ENCODE results near the gene EIF2AK3. TPM values are rescaled to one million over a fixed set of nuclear protein-coding genes. Genes with fewer than 3 reads are reported as not detected.

The EIF2AK3 gene
- total RNA-seq, 2 donors from 2014 or later, result 34.9 to 38.3 TPM

DNA sequence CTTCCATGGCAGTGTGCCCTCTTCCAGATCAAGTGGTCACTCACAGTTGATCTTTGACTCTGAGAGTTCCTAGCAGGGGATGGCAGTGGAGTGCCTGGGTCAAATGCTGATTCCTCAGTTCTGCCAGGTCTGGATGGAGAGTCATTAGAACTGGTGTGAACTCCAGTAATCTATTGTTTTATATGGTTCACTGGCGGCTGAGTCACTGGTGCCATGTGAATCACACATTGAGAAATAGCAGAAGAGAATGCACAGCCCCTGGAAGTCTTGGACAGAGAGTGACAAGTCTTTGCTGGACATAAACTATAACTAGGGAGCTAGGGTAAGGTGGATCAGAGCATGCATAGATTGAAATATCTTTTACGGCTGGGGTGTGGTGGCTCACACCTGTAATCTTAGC is 86.9 kb downstream of the EIF2AK3 start:
- Mint-ChIP-seq H3K36me3 (ENCODE audit: low read depth) (peaks cover 5% of the 10 kb centered on the region), H3K27me3 (peaks cover 34% of the 10 kb centered on the region), H3K4me1 (peaks cover 2% of the 10 kb centered on the region), H3K4me3 (no peak overlapping the region), H3K27ac (no peak overlapping the region)
- DNase-seq, result no peak
- ATAC-seq, result no peak
- H3K9me3 ChIP-seq (ENCODE audit: control insufficient read depth, low read length, poor library complexity, severe bottlenecking), result no peaks in the 10 kb centered on the region

DNA sequence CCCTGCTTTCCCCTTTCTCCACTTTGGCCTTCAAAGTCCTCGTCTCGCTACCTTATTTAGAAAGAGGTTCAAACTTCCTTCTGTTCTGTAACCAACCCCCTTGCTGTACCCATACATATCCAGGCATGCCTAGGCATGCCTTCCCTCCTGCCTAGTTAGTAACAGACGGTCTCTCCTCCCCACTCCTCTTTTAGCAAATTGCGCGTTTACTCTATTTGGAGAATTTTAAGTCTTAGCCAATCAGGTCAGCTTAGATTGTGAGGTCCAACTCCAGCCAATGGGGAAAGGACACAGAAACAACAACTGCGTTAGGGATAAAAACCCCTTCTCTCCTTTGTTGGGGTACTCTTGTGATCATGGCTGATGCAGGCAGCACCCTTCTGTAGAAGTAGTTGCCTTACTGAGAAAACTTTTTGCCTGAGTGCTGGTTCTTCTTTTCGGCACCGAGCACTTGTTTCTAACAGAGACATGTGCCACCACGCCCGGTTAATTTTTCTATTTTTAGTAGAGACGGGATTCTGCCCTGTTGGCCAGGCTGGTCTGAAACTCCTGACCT is 88.8 kb downstream of the EIF2AK3 start:
- Mint-ChIP-seq H3K36me3 (ENCODE audit: low read depth) (peaks cover 5% of the 10 kb centered on the region), H3K4me3 (no peak overlapping the region), H3K4me1 (peaks cover 2% of the 10 kb centered on the region), H3K27me3 (peaks cover 31% of the 10 kb centered on the region), H3K27ac (no peak overlapping the region)
- ATAC-seq (no peak), DNase-seq (no peak)
- no peaks in the 10 kb centered on the region for H3K9me3 ChIP-seq (ENCODE audit: control insufficient read depth, low read length, poor library complexity, severe bottlenecking)

DNA sequence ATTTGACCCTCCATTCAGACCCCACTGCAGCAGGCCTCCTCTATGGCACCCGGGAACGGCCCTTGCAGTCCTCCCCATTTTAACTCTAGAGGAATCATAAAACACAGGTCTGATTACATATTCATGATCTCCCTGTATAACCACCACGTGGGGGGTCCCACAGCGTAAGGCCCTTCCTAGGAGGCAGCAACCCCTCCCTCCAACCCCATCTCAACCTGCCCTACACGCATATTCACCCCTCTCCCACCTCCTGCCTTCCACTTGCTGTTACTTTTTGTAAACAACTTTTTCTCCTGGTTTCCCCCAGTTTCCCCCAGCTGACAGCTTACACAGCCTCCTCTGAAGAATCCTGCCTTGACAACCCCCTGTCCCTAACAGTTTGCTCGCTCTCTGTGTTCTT is 89.6 kb downstream of the EIF2AK3 start:
- H3K27me3 Mint-ChIP-seq, result peaks cover 27% of the 10 kb centered on the region
- H3K36me3 Mint-ChIP-seq (ENCODE audit: low read depth), result peaks cover 5% of the 10 kb centered on the region
- no peak for ATAC-seq
- no peak overlapping the region for H3K4me3 Mint-ChIP-seq
- no peaks in the 10 kb centered on the region for H3K9me3 ChIP-seq (ENCODE audit: control insufficient read depth, low read length, poor library complexity, severe bottlenecking)
- DNase-seq, result no peak
- H3K4me1 Mint-ChIP-seq, result peaks cover 2% of the 10 kb centered on the region
- no peak overlapping the region for H3K27ac Mint-ChIP-seq

DNA sequence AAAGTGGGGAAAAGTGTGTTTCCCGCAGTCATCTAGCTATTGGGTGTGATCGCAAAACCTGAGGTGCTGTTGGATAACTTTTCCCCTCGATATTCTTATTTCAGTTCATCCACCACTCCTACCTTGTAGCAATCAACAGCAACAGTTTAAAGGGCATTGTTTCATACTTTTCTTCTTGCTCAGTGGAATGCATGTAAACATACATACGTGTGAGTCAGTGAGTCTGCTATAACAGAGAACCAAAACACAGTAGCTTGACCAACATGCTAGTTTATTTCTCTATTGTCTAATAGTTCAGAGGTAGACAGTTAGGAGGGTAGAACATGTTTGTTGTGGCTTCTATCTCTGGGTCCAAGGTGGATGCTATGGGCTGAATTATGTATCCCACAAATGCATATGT is 97.2 kb downstream of the EIF2AK3 start:
- Mint-ChIP-seq H3K4me1 (no peaks in the 10 kb centered on the region), H3K27ac (no peak overlapping the region), H3K27me3 (peaks cover 5% of the 10 kb centered on the region), H3K4me3 (no peak overlapping the region), H3K36me3 (ENCODE audit: low read depth) (no peaks in the 10 kb centered on the region)
- no peak for ATAC-seq
- no peaks in the 10 kb centered on the region for H3K9me3 ChIP-seq (ENCODE audit: control insufficient read depth, low read length, poor library complexity, severe bottlenecking)
- DNase-seq, result no peak

DNA sequence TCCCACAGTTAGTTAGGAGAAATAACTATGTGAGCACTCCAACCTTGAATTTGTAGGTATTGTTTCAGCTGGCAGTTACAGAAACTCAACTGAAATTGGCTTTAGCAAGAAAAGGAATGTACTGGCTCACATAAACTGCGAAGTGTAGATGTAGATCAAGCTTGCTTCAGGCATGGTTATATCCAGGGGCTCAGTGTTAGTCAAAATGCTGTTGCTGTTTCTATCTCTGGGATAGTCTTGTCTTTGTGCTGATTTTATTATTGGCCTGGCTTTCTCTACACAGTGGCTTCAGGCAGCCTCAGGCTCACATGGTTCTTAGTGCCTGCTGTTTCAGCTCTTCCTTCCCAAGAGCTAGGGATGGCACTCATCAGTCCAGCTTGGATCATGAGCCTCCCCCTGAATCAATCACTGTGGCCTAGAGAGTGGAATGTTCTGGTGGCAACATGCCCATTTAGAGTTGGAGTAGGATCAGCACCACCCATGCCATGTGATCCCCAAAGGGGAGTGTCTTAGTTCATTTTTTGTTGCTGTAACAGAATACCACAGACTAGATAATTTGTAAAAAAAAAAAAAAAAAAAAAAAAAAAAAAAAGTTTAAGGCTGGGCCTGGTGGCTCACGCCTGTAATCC is 105.7 kb downstream of the EIF2AK3 start:
- no peaks in the 10 kb centered on the region for H3K9me3 ChIP-seq (ENCODE audit: control insufficient read depth, low read length, poor library complexity, severe bottlenecking)
- Mint-ChIP-seq H3K36me3 (ENCODE audit: low read depth) (peaks cover 2% of the 10 kb centered on the region), H3K4me3 (no peak overlapping the region), H3K4me1 (no peaks in the 10 kb centered on the region), H3K27me3 (peaks cover 41% of the 10 kb centered on the region), H3K27ac (no peak overlapping the region)
- ATAC-seq (no peak), DNase-seq (no peak)

DNA sequence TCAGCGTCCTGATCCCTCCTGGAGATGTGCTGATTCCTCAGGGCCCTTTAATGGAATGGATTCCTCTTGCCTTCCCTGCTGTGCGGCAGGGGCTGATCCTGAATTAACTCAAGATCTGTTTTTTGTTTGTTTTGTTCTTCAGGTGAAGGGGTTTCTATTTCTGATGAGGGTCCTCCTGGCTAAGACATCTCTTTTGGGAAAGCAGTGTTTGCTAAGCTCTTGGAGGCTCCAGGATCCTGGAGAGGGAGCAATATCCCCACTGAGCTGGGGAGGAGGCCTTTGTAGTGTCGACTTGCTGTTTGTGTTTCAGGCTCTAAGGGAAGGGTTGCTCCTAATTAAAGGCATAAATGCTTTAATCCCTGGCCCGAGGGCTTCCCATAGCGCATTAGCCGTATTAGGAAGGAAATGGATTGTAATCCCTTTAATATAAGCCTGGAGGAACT is 109.5 kb downstream of the EIF2AK3 start:
- no peak for DNase-seq
- Mint-ChIP-seq H3K36me3 (ENCODE audit: low read depth) (no peaks in the 10 kb centered on the region), H3K4me3 (no peak overlapping the region), H3K4me1 (no peaks in the 10 kb centered on the region), H3K27me3 (peaks cover 51% of the 10 kb centered on the region), H3K27ac (no peak overlapping the region)
- no peaks in the 10 kb centered on the region for H3K9me3 ChIP-seq (ENCODE audit: control insufficient read depth, low read length, poor library complexity, severe bottlenecking)
- ATAC-seq, result no peak

Other genes starting within 250 kb of the EIF2AK3 start
- not detected for gene FOXI3, start 174.8 kb downstream of the EIF2AK3 start, total RNA-seq
- 10 to 100 TPM; 15.8 to 26.4 TPM for gene RPIA, start 64.2 kb upstream of the EIF2AK3 start, total RNA-seq